D341Med (cell line): ENCODE results near the gene PLSCR4.
A peak's percentile ranks its signal among the peaks of the same experiment; 100 is the strongest.

ENCODE experiments used
- DNase-seq: peaks from one replicate; pipeline ENCODE4 v3.0.0; 2012; ENCODE audit warnings: low spot score

Gene PLSCR4

DNA sequence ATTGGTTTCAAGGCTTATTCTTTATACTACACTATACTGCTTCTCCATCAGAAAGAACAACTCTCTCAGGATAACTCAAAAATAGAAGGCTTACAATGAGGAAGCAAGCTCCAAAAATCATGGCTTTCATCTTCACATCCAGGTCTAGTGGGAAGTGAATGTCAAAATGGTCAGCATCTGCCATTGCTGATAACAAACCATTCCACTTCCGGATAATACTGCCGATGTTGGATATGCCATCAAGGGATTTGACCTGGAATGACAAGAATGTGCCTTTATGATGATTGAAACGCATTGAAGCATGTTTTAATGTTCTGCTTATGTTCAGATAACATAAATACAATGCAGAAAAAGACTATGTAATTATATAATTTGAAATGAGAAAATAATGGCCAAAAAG lies 55.9 kb downstream of the PLSCR4 start:
- DNase-seq, result no peak

GRCh38 chr3:146191051-146191450 lies 59.9 kb downstream of the PLSCR4 start:
- DNase-seq, result no peak

DNA sequence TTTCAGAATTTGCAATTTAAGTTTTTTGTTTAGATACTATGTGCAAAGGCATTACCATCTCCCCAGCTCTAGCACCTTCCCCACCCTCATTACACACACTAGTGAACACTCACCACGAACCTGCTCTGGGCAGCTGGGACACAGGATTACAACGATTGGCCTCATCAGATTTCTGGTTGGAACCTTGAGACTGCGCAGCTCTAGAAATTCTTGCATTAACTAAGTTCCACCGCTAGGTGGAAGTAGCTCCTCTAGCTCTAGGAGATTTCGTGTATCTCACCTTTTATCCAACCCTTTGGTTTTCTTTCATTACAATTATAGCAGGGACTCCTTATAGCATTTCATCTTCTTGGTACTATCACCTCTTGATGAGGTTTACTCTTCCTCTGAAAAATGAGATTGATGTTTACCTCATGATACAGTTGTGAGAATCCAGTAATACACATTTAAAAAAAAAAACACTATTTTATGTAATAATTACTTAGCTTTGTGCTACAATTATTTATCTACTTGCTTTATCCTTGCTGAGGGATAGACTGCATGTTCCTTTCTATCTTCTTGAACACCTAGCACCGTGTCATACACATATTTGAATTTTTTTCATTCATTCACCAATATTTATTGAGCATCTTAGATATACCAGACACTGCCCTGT lies 61.3 kb downstream of the PLSCR4 start:
- peak; percentile 66 for DNase-seq

DNA sequence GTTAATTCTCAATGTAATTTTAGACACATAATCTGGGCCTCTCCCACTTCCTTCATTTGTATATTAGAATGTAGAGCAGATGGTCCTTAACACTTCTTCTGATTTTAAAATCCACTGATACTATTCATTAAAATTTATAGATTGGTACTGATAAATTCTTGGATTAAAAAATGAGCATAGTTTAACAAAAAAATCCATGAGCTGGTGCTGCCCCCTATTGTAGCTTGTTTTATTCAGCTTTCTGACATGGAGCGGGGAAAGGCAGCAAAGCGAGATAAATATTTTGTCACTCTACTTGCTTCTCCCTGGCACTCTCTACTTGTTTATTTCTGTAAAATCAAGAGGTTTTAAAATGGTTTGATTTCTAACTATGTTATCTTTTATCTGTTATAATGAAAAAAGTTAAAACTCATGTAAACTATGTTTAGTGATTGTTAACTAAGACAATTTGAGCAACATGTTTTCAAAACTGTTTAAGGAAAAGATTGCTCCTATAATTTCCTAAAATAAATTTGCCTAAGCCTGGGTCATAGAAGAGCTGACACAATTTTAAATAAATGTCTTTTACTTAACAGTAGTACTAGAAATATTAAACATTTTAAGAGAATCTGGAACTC lies 63.5 kb downstream of the PLSCR4 start:
- DNase-seq, result peak; percentile 40

DNA sequence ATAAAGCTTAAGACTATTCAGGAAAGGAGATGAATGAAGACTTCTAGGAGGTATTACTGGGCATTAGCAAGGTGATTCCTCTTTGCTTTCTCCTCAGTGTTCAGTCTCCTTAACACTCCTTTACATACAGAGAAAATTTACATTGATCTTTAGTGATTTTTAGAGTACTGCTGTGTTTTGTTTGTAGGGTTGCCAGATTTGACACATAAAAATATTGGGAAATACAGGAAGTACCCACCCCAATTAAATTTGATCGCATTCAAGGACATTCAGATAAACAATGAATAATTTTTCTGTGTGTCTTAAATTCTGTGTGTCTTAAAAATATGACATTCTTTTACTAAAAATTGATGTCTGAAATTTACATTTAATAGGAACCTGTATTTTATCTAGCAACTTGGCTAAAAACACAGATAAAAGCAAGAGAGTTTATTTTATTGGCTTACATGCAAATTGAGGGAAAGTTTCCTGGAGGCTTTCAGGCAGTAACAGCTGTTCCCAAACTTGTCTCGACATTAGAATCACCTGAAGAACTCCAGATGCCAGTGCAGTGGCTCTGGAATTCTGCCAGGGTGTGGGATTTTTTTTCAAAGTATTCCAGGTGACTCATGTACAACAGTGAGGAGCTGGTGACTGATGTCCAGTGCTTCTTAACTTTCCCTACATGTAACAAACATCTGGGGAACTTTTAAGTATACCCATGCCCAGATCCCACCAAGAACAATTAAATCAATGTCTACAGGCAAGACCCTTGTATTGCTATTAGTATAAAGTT lies 66.5 kb downstream of the PLSCR4 start:
- DNase-seq, result no peak

GRCh38 chr3:146181216-146181615 lies 69.7 kb downstream of the PLSCR4 start:
- no peak for DNase-seq

DNA sequence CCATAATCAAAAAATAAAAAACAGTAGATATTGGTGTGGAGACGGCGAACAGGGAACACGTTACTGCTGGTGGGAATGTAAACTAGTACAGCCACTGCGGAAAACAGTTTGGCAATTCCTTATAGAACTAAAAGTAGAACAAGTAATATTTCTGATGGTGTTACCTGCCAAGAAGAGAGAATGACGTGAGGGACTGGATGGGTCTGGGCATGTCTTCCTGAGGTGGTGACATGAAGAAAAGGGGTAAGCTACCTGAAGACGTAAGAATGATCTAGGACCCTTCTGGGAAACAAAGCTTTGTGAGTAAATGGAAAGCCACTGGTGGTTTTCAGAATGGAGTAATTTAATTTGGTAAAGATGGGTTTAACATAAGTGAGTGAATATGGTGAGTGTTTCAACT lies 70.5 kb downstream of the PLSCR4 start:
- DNase-seq, result no peak

DNA sequence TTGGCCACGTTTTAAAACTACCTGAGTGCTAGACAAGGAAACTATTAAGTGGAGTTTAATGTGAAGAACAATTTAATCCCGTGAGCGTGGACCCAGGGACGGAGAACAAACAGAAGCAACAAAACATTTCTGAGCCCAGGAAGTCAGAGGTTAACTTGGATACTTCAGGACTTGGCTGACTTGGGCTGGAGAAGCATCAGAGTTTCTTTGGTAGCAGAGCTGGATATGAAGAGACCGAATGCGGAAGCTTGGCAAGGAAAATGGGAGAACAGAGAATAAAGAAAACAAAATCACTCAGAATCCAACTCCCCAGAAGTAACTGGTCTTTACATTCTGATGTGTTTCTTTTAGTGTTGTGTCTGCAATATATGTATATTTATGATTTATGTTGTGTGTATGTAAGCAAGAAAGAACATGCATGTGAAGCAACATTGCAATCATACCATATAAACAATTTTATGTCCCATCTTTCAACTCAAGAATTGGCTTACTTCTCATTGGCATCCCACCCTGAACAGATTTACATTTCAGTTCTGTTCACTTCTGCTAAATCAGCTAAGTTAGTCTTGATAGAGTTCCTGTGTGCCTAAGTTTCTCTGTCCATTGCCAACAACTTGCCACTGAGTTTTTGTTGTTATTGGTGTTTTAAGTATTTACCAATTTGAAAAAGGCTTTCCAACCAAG lies 72.8 kb downstream of the PLSCR4 start:
- no peak for DNase-seq

- no peak for DNase-seq
Observed at GRCh38 chr3:146177519-146177918, 73.4 kb downstream of the PLSCR4 start.

DNA sequence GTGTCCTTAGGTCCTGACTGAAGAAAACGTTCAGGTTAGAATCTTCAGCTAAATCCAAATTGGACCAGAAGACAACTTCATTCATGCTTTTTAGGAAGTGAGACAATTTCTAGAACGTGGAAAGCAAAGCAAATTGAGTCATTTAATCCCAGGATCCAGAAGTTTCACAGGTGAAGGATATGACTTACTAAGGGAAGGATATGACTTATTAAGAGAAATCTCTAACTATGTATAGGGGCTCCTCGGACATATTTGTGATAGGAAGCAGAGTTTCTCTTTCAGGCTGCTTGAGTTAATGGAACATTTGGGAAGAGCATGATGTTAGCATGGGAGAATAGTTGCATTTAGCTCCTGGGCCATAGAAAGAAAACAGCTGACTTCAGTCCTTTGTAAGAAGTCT lies 73.8 kb downstream of the PLSCR4 start:
- no peak for DNase-seq

DNA sequence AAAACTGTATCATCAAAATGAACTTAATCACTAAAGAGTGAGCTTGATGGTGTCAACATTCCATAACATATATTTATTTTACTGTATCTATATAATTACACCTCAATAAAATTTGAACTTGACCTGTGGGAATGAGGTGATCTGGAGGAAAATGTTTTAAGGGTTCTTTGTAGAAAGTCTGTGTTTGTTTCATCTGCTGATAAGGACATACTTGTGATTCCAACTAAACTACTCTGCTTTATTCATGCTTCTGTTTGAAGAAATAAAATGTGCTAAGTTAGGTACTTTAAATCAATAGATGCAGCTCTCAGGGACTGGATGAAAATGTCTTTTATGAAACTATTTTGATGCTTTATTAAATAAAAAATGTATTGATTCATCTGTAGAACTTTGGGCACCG lies 78.3 kb downstream of the PLSCR4 start:
- DNase-seq, result no peak

DNA sequence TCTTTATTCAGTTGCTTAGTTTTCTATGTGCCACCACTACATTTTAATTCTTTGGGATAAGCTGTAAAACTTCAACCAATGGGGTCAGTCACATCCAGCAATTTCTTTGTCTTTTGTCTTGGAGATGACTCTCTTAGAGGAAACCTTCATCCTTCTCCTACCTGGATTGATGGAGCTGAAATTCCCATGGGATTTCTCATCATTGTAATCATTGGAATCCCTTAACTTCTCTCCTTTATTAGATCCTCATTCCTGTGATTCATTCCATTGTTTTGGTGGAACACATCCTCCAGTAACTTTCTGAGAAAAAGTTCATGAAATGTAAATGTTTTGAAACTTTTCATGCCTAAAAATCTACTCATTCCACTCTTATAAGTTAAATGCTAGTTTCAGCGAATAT lies 80.3 kb downstream of the PLSCR4 start:
- DNase-seq, result no peak

- DNase-seq, result no peak
Observed at GRCh38 chr3:146169891-146170290, 81.0 kb downstream of the PLSCR4 start.

GRCh38 chr3:146166826-146167225 lies 84.1 kb downstream of the PLSCR4 start:
- DNase-seq, result no peak

- DNase-seq, result no peak
Observed at GRCh38 chr3:146166415-146166821, 84.5 kb downstream of the PLSCR4 start.

- no peak for DNase-seq
Observed at GRCh38 chr3:146165877-146166276, 85.0 kb downstream of the PLSCR4 start.

GRCh38 chr3:146164971-146165769 lies 85.7 kb downstream of the PLSCR4 start:
- no peak for DNase-seq

DNA sequence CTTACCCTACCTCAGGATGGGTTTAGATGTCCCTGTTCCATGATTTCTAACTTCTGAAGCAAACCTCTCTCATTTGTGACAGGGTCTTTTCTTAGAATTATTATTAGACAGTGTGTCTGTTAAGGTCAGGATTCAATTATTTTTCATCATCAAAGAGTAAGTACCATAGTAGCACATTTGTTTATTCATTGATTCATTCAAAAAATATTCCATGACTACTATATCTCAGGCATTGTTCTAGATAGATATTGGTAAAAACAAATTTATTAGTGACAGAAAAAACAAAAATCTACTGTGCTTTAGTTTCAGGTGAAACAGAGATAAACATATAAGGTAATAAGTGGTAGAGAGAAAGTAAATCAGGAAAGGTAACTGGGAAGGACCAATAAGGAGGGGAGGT lies 86.4 kb downstream of the PLSCR4 start:
- no peak for DNase-seq

GRCh38 chr3:146164071-146164470 lies 86.8 kb downstream of the PLSCR4 start:
- DNase-seq, result no peak

- DNase-seq, result no peak
Observed at GRCh38 chr3:146163584-146163983, 87.3 kb downstream of the PLSCR4 start.

DNA sequence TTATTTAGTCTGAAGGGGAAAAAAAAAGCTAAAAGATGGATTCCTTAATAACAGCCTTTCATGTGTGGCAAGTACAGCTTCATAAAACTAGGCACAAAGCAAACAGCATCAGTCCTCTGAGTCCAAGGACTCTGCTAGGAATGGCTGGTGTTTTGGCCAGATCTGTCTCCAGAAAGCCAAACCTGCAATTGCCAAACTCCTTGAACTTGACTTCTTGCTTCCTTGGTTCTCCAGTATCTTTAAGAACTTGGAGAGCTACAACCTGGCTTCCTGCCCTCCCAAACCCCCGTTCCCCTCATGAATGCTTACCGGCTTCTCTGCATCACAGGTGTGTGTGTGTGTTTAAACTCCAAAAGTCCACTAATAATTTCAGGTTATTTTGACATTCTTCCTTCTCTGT lies 88.3 kb downstream of the PLSCR4 start:
- no peak for DNase-seq

DNA sequence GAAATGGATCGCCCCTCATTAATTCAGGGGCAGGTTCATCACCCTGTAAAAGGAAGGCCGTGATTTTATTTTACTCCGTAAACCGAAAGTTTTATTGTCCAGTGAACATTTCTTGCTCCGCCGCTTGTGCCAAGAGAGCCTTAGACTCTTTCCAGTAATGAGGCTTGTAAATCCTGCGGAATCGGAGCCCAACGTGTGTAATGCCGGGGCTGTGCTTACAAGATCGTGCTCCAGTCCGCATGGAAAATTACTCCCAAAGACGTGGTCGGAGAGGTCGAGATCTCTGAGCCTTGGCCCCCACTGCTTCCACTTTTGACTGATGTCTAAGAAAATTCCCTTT lies 89.3 kb downstream of the PLSCR4 start:
- DNase-seq, result peak; percentile 24
